GM23338 (cell line): Measurements from ENCODE around the gene KRTAP5-10. TPM values are rescaled to one million over a fixed set of nuclear protein-coding genes. Genes with fewer than 3 reads are reported as not detected.
"Not testable (repeated sequence)": the region's sequence is repeated elsewhere in the genome, so short reads cannot be mapped to it uniquely, and the experiment has no call there.

Experiments
- ATAC-seq: fragments of 200-7000 bp; cut with Tn5 transposase; 3 replicates; pipeline ENCODE4 v1.9.1; 2020
- DNase-seq: peaks from one replicate; pipeline ENCODE4 v3.0.0-alpha.2; 2015; ENCODE audit warnings: low spot score
- H2AFZ ChIP-seq: fragments of 200-600 bp; sonication (generic); 2 replicates; pipeline ENCODE4 v1.8.0; 2016; ENCODE audit warnings: antibody characterized with exemption, mild to moderate bottlenecking, moderate library complexity
- H3F3A ChIP-seq: fragments of 200-600 bp; sonication (generic); replicated peaks from 2 replicates; pipeline ENCODE4 v1.8.0; 2017; ENCODE audit warnings: antibody characterized with exemption, mixed run types, low read depth
- H3K27ac ChIP-seq: fragments of 200-600 bp; sonication (generic); 2 replicates; pipeline ENCODE4 v1.6.1; 2016; ENCODE audit warnings: low read depth
- H3K27me3 ChIP-seq: fragments of 200-600 bp; sonication (generic); 2 replicates; pipeline ENCODE4 v1.8.0; 2016; ENCODE audit warnings: mild to moderate bottlenecking, mixed run types, moderate library complexity; ENCODE audit not compliant: insufficient read depth
- H3K36me3 ChIP-seq: fragments of 200-600 bp; sonication (generic); 2 replicates; pipeline ENCODE4 v1.8.0; 2016; ENCODE audit warnings: mild to moderate bottlenecking; ENCODE audit not compliant: insufficient read depth
- H3K4me1 ChIP-seq: fragments of 200-600 bp; sonication (generic); 2 replicates; pipeline ENCODE4 v1.8.0; 2016; ENCODE audit warnings: mild to moderate bottlenecking, moderate library complexity; ENCODE audit not compliant: insufficient read depth
- H3K4me2 ChIP-seq: fragments of 200-600 bp; sonication (generic); 2 replicates; pipeline ENCODE4 v1.7.1; 2017; ENCODE audit warnings: mixed run types
- H3K4me3 ChIP-seq: fragments of 200-600 bp; sonication (generic); 2 replicates; pipeline ENCODE4 v1.6.1; 2016; ENCODE audit warnings: mixed run types
- H3K79me2 ChIP-seq: fragments of 200-600 bp; sonication (generic); replicated peaks from 2 replicates; pipeline ENCODE4 v1.8.0; 2017; ENCODE audit warnings: mild to moderate bottlenecking; ENCODE audit not compliant: insufficient read depth
- H3K9me2 ChIP-seq: fragments of 200-600 bp; sonication (generic); 2 replicates; pipeline ENCODE4 v1.8.0; 2017; ENCODE audit not compliant: insufficient read depth
- H4K20me1 ChIP-seq: fragments of 200-600 bp; sonication (generic); replicated peaks from 2 replicates; pipeline ENCODE4 v1.8.0; 2017; ENCODE audit warnings: mild to moderate bottlenecking; ENCODE audit not compliant: insufficient read depth
- H3K27ac Mint-ChIP-seq: 2 replicates; pipeline ENCODE4 v1.8.0; 2020; ENCODE audit warnings: inconsistent platforms, mild to moderate bottlenecking, moderate library complexity, mixed read lengths
- H3K27me3 Mint-ChIP-seq: 3 replicates; pipeline ENCODE4 v1.8.0; 2022; ENCODE audit warnings: low read depth, mild to moderate bottlenecking, moderate library complexity, mixed read lengths, inconsistent platforms; ENCODE audit not compliant: insufficient read depth, poor library complexity
- H3K36me3 Mint-ChIP-seq: 3 replicates; pipeline ENCODE4 v1.8.0; 2021; ENCODE audit warnings: low read depth, mild to moderate bottlenecking, inconsistent platforms, moderate library complexity, mixed read lengths
- H3K4me1 Mint-ChIP-seq: 3 replicates; pipeline ENCODE4 v1.8.0; 2020; ENCODE audit warnings: mild to moderate bottlenecking, inconsistent platforms, mixed read lengths
- H3K4me3 Mint-ChIP-seq: 3 replicates; pipeline ENCODE4 v1.8.0; 2021; ENCODE audit warnings: moderate library complexity, mild to moderate bottlenecking, inconsistent platforms, mixed read lengths
- H3K9me3 Mint-ChIP-seq: 3 replicates; pipeline ENCODE4 v1.8.0; 2020; ENCODE audit warnings: moderate library complexity, mild to moderate bottlenecking, inconsistent platforms, mixed read lengths
- CREB1 ChIP-seq: fragments of 250-450 bp; sonication (Bioruptor Pico); IDR thresholded peaks from 2 replicates; pipeline ENCODE4 v1.5.0; 2020; ENCODE audit warnings: low read depth, mild to moderate bottlenecking, moderate library complexity
- ETS1 ChIP-seq: IDR thresholded peaks from 2 replicates; pipeline ENCODE4 v1.6.1; 2016; ENCODE audit warnings: antibody characterized with exemption
- EZH2 ChIP-seq: fragments of 200-600 bp; sonication (generic); IDR thresholded peaks from one replicate; pipeline ENCODE4 v1.8.0; 2017; ENCODE audit warnings: antibody characterized with exemption, mild to moderate bottlenecking, low read depth; ENCODE audit not compliant: unreplicated experiment
- EZH2phosphoT487 ChIP-seq: fragments of 200-600 bp; sonication (generic); IDR thresholded peaks from one replicate; pipeline ENCODE4 v1.8.1; 2018; ENCODE audit warnings: antibody characterized with exemption; ENCODE audit not compliant: unreplicated experiment
- JUNB ChIP-seq: IDR thresholded peaks from one replicate; pipeline ENCODE4 v1.6.1; 2016; ENCODE audit warnings: antibody characterized with exemption; ENCODE audit not compliant: unreplicated experiment
- NANOG ChIP-seq: IDR thresholded peaks from 2 replicates; pipeline ENCODE4 v1.6.1; 2016; ENCODE audit warnings: antibody characterized with exemption, borderline replicate concordance
- STAT1 ChIP-seq: IDR thresholded peaks from one replicate; pipeline ENCODE4 v1.6.1; 2016; ENCODE audit warnings: antibody characterized with exemption; ENCODE audit not compliant: unreplicated experiment
- ZNF331 ChIP-seq: fragments of 250-450 bp; sonication (Bioruptor Pico); IDR thresholded peaks from 2 replicates; pipeline ENCODE4 v1.5.0; 2020; ENCODE audit warnings: low read depth, mild to moderate bottlenecking, moderate library complexity
- polyA plus RNA-seq: library from polyadenylated mRNA; unstranded; fragments of >200 nt; fragmentation: Nextera tagmentation; extraction: Ambion mirVana; gene quantifications from 2 replicates; pipeline ENCODE4 v1.2.1, GENCODE V29; 2016
- total RNA-seq: library from RNA; depleted of rRNA; stranded (reverse); fragments of >200 nt; shearing (Covaris generic); gene quantifications from 2 replicates; pipeline ENCODE4 v1.2.3, GENCODE V29; 2014
- TF ChIP-seq, protein P1 (sequence below): IDR thresholded peaks from one replicate; pipeline ENCODE4 v1.6.1; 2018; ENCODE audit warnings: antibody characterized with exemption; ENCODE audit not compliant: unreplicated experiment
- TF ChIP-seq, protein P2 (sequence below): fragments of 250-450 bp; sonication (Bioruptor Pico); IDR thresholded peaks from 2 replicates; pipeline ENCODE4 v1.5.0; 2020; ENCODE audit warnings: mild to moderate bottlenecking, moderate library complexity

The KRTAP5-10 gene
- total and polyA plus RNA-seq, 2 experiments from 2014 or later: not detected

GRCh38 chr11:71534711-71535608, 30.4 kb upstream of the KRTAP5-10 start:
- H3K4me1 ChIP-seq, H3K79me2 ChIP-seq, H3K4me3 ChIP-seq, ATAC-seq, H3K4me1 Mint-ChIP-seq, DNase-seq, H4K20me1 ChIP-seq, H3K4me3 Mint-ChIP-seq, H3K27me3 ChIP-seq, H3K4me2 ChIP-seq, H3K27ac Mint-ChIP-seq, H3K9me2 ChIP-seq, H3K27ac ChIP-seq, H3K36me3 Mint-ChIP-seq, H3K27me3 Mint-ChIP-seq, H2AFZ ChIP-seq, H3K9me3 Mint-ChIP-seq, H3K36me3 ChIP-seq, H3F3A ChIP-seq: not testable (repeated sequence)

GRCh38 chr11:71535825-71536224, 29.5 kb upstream of the KRTAP5-10 start:
- Histone ChIP-seq H3K4me3 (no peak overlapping the region), H3K36me3 (no peaks in the 10 kb centered on the region), H2AFZ (no peak overlapping the region), H3K27ac (no peak overlapping the region), H4K20me1 (no peaks in the 10 kb centered on the region; the same call in 1 of the 2 replicates), H3F3A (no peaks in the 10 kb centered on the region), H3K79me2 (no peaks in the 10 kb centered on the region), H3K9me2 (no peaks in the 10 kb centered on the region), H3K4me2 (no peak overlapping the region), H3K27me3 (no peaks in the 10 kb centered on the region), H3K4me1 (no peaks in the 10 kb centered on the region)
- peaks cover 6% of the 10 kb centered on the region for H3K27me3 Mint-ChIP-seq
- H3K36me3 Mint-ChIP-seq: peaks cover 3% of the 10 kb centered on the region; the same call in 1 of the 3 replicates
- no peak for ATAC-seq
- no peaks in the 10 kb centered on the region; the same call in 2 of the 3 replicates for H3K4me1 Mint-ChIP-seq
- H3K4me3 Mint-ChIP-seq: no peak overlapping the region
- H3K9me3 Mint-ChIP-seq: peaks cover 3% of the 10 kb centered on the region
- no peak for DNase-seq
- H3K27ac Mint-ChIP-seq: no peak overlapping the region
- TF ChIP-seq, protein P1, sequence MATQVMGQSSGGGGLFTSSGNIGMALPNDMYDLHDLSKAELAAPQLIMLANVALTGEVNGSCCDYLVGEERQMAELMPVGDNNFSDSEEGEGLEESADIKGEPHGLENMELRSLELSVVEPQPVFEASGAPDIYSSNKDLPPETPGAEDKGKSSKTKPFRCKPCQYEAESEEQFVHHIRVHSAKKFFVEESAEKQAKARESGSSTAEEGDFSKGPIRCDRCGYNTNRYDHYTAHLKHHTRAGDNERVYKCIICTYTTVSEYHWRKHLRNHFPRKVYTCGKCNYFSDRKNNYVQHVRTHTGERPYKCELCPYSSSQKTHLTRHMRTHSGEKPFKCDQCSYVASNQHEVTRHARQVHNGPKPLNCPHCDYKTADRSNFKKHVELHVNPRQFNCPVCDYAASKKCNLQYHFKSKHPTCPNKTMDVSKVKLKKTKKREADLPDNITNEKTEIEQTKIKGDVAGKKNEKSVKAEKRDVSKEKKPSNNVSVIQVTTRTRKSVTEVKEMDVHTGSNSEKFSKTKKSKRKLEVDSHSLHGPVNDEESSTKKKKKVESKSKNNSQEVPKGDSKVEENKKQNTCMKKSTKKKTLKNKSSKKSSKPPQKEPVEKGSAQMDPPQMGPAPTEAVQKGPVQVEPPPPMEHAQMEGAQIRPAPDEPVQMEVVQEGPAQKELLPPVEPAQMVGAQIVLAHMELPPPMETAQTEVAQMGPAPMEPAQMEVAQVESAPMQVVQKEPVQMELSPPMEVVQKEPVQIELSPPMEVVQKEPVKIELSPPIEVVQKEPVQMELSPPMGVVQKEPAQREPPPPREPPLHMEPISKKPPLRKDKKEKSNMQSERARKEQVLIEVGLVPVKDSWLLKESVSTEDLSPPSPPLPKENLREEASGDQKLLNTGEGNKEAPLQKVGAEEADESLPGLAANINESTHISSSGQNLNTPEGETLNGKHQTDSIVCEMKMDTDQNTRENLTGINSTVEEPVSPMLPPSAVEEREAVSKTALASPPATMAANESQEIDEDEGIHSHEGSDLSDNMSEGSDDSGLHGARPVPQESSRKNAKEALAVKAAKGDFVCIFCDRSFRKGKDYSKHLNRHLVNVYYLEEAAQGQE: no peak
- TF ChIP-seq, protein P2, sequence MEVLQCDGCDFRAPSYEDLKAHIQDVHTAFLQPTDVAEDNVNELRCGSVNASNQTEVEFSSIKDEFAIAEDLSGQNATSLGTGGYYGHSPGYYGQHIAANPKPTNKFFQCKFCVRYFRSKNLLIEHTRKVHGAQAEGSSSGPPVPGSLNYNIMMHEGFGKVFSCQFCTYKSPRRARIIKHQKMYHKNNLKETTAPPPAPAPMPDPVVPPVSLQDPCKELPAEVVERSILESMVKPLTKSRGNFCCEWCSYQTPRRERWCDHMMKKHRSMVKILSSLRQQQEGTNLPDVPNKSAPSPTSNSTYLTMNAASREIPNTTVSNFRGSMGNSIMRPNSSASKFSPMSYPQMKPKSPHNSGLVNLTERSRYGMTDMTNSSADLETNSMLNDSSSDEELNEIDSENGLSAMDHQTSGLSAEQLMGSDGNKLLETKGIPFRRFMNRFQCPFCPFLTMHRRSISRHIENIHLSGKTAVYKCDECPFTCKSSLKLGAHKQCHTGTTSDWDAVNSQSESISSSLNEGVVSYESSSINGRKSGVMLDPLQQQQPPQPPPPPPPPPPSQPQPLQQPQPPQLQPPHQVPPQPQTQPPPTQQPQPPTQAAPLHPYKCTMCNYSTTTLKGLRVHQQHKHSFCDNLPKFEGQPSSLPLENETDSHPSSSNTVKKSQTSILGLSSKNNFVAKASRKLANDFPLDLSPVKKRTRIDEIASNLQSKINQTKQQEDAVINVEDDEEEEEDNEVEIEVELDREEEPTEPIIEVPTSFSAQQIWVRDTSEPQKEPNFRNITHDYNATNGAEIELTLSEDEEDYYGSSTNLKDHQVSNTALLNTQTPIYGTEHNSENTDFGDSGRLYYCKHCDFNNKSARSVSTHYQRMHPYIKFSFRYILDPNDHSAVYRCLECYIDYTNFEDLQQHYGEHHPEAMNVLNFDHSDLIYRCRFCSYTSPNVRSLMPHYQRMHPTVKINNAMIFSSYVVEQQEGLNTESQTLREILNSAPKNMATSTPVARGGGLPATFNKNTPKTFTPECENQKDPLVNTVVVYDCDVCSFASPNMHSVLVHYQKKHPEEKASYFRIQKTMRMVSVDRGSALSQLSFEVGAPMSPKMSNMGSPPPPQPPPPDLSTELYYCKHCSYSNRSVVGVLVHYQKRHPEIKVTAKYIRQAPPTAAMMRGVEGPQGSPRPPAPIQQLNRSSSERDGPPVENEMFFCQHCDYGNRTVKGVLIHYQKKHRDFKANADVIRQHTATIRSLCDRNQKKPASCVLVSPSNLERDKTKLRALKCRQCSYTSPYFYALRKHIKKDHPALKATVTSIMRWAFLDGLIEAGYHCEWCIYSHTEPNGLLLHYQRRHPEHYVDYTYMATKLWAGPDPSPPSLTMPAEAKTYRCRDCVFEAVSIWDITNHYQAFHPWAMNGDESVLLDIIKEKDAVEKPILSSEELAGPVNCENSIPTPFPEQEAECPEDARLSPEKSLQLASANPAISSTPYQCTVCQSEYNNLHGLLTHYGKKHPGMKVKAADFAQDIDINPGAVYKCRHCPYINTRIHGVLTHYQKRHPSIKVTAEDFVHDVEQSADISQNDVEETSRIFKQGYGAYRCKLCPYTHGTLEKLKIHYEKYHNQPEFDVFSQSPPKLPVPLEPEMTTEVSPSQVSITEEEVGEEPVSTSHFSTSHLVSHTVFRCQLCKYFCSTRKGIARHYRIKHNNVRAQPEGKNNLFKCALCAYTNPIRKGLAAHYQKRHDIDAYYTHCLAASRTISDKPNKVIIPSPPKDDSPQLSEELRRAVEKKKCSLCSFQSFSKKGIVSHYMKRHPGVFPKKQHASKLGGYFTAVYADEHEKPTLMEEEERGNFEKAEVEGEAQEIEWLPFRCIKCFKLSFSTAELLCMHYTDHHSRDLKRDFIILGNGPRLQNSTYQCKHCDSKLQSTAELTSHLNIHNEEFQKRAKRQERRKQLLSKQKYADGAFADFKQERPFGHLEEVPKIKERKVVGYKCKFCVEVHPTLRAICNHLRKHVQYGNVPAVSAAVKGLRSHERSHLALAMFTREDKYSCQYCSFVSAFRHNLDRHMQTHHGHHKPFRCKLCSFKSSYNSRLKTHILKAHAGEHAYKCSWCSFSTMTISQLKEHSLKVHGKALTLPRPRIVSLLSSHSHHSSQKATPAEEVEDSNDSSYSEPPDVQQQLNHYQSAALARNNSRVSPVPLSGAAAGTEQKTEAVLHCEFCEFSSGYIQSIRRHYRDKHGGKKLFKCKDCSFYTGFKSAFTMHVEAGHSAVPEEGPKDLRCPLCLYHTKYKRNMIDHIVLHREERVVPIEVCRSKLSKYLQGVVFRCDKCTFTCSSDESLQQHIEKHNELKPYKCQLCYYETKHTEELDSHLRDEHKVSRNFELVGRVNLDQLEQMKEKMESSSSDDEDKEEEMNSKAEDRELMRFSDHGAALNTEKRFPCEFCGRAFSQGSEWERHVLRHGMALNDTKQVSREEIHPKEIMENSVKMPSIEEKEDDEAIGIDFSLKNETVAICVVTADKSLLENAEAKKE (CRISPR knock-in tag): no peak
- TF ChIP-seq ETS1: no peak
- no peak for TF ChIP-seq EZH2phosphoT487
- no peak for TF ChIP-seq EZH2
- no peak for TF ChIP-seq JUNB
- no peak for TF ChIP-seq CREB1 (CRISPR knock-in tag)
- TF ChIP-seq ZNF331 (CRISPR knock-in tag): no peak
- no peak for TF ChIP-seq STAT1
- no peak for TF ChIP-seq NANOG
